ENCODE data around the gene STK39. TPM values are rescaled to one million over a fixed set of nuclear protein-coding genes. Genes with fewer than 3 reads are reported as not detected.

The STK39 gene
- total RNA-seq, 1 experiment from 2014 or later: 15.9 TPM

DNA sequence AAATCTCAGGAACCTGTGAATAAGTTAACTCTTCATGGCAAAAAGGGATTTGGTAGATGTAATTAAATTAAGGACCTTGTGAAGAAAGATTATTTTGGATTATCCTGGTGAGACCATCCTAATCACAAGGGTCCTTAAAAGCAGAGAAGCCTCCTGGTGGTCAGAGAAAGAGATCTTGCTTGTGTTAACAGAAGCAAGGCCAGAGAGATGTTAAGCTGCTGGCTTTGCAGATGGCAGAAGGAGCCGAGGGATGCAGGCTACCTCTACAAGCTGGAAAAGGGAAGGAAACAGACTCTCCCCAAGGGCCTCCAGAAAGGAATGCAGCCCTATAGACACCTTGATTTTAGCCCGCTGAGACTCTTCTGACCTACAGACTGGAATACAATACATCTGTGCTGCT, 197.0 kb downstream of the STK39 start:
- Histone ChIP-seq H3K36me3 (ENCODE audit: insufficient read depth, low read length, poor library complexity, severe bottlenecking) (no peaks in the 10 kb centered on the region), H3K4me3 (ENCODE audit: low read depth, low read length, poor library complexity, severe bottlenecking) (no peak overlapping the region), H3K27me3 (replicated peaks; ENCODE audit: insufficient read depth, low read depth, low read length, poor library complexity) (no peaks in the 10 kb centered on the region), H3K9me3 (ENCODE audit: low read depth, low read length, poor library complexity, severe bottlenecking) (no peaks in the 10 kb centered on the region), H3K27ac (ENCODE audit: low read depth, low read length, poor library complexity, severe bottlenecking) (no peak overlapping the region), H3K4me1 (ENCODE audit: insufficient read depth, low read length, poor library complexity, severe bottlenecking) (no peaks in the 10 kb centered on the region)
- intact Hi-C loops (cut with micrococcal nuclease; ENCODE audit: unreplicated experiment): no loop called here
- BruUV-seq (replicated peaks): no TSS peak
- POLR2A ChIA-PET (ENCODE audit: low non-redundant PET): no interaction called here
- DNase-seq (ENCODE audit: low spot score): no peak
- no peak for TF ChIP-seq EZH2 (IDR thresholded peaks at IDR 0.05; ENCODE audit: borderline replicate concordance, low read depth, low read length, poor library complexity, severe bottlenecking)
- TF ChIP-seq, protein P1, sequence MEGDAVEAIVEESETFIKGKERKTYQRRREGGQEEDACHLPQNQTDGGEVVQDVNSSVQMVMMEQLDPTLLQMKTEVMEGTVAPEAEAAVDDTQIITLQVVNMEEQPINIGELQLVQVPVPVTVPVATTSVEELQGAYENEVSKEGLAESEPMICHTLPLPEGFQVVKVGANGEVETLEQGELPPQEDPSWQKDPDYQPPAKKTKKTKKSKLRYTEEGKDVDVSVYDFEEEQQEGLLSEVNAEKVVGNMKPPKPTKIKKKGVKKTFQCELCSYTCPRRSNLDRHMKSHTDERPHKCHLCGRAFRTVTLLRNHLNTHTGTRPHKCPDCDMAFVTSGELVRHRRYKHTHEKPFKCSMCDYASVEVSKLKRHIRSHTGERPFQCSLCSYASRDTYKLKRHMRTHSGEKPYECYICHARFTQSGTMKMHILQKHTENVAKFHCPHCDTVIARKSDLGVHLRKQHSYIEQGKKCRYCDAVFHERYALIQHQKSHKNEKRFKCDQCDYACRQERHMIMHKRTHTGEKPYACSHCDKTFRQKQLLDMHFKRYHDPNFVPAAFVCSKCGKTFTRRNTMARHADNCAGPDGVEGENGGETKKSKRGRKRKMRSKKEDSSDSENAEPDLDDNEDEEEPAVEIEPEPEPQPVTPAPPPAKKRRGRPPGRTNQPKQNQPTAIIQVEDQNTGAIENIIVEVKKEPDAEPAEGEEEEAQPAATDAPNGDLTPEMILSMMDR (conservative IDR thresholded peaks at IDR 0.05; ENCODE audit: low read depth, low read length): no peak
- CTCF ChIA-PET: no interaction called here

DNA sequence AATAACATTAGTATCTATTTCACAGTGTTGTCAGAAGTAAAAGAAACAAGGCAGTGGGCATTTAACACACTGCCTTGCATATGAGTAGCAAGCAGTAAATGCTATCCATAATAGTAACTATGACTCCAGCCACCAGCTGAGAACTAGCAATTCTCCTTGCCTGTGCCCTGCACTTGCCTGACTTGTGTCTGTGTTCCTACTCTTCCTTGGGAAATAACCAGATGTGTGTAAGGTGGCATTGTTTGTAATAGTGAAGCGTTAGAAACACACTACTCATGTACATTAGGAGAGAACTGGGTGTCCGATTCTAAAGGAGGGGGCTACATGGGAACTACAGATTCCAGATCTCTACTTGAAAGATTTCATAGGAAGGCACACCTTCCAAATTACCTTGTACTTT, 197.8 kb downstream of the STK39 start:
- ChIA-PET POLR2A (ENCODE audit: low non-redundant PET) (no interaction called here), CTCF (no interaction called here)
- intact Hi-C loops (cut with micrococcal nuclease; ENCODE audit: unreplicated experiment): no loop called here
- no peak for TF ChIP-seq EZH2 (IDR thresholded peaks at IDR 0.05; ENCODE audit: borderline replicate concordance, low read depth, low read length, poor library complexity, severe bottlenecking)
- TF ChIP-seq, protein P1 (conservative IDR thresholded peaks at IDR 0.05; ENCODE audit: low read depth, low read length): no peak
- Histone ChIP-seq H3K9me3 (ENCODE audit: low read depth, low read length, poor library complexity, severe bottlenecking) (no peaks in the 10 kb centered on the region), H3K27ac (ENCODE audit: low read depth, low read length, poor library complexity, severe bottlenecking) (no peak overlapping the region), H3K4me3 (ENCODE audit: low read depth, low read length, poor library complexity, severe bottlenecking) (no peak overlapping the region), H3K4me1 (ENCODE audit: insufficient read depth, low read length, poor library complexity, severe bottlenecking) (no peaks in the 10 kb centered on the region), H3K36me3 (ENCODE audit: insufficient read depth, low read length, poor library complexity, severe bottlenecking) (no peaks in the 10 kb centered on the region), H3K27me3 (replicated peaks; ENCODE audit: insufficient read depth, low read depth, low read length, poor library complexity) (no peaks in the 10 kb centered on the region)
- no peak for DNase-seq (ENCODE audit: low spot score)
- BruUV-seq (replicated peaks): no TSS peak

DNA sequence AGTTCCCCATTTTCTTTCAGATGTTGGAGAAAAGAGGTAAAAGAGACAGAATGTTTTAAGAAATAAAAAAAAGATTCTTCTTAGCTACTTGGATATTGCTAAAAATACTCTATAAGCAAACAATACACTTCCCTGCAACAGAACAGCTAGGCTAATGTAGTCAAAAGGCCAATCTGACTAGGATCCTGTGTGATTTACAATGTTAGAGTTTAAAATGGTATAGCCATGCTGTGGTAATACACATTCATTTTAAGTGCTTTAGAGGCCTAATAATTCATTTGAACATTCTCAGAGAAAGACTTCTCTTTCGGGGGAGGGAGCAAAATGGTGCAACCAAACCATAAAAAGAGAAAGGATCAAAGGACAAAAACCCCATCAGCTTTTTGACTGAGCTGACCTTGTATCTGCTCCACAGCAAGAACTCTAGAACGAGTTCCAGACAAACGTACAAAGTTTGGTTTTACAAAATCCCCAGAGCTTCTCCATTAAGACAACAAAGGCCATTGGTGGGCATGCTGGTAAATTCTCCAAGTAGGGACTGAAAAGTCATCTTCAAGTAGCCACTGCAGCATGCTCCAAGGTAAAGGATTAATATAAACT, 200.2 kb downstream of the STK39 start:
- no peak overlapping the region for H3K27ac ChIP-seq (ENCODE audit: low read depth, low read length, poor library complexity, severe bottlenecking)
- ChIA-PET CTCF (no interaction called here), POLR2A (ENCODE audit: low non-redundant PET) (no interaction called here)
- no peaks in the 10 kb centered on the region for H3K9me3 ChIP-seq (ENCODE audit: low read depth, low read length, poor library complexity, severe bottlenecking)
- H3K27me3 ChIP-seq (replicated peaks; ENCODE audit: insufficient read depth, low read depth, low read length, poor library complexity): no peaks in the 10 kb centered on the region
- H3K4me3 ChIP-seq (ENCODE audit: low read depth, low read length, poor library complexity, severe bottlenecking): no peak overlapping the region
- TF ChIP-seq EZH2 (IDR thresholded peaks at IDR 0.05; ENCODE audit: borderline replicate concordance, low read depth, low read length, poor library complexity, severe bottlenecking): no peak
- TF ChIP-seq, protein P1 (conservative IDR thresholded peaks at IDR 0.05; ENCODE audit: low read depth, low read length): no peak
- no TSS peak for BruUV-seq (replicated peaks)
- H3K4me1 ChIP-seq (ENCODE audit: insufficient read depth, low read length, poor library complexity, severe bottlenecking): no peaks in the 10 kb centered on the region
- no peak for DNase-seq (ENCODE audit: low spot score)
- intact Hi-C loops (cut with micrococcal nuclease; ENCODE audit: unreplicated experiment): no loop called here
- H3K36me3 ChIP-seq (ENCODE audit: insufficient read depth, low read length, poor library complexity, severe bottlenecking): no peaks in the 10 kb centered on the region

All from A673 (cell line).